ENCODE data around the gene FGF7. TPM values are rescaled to one million over a fixed set of nuclear protein-coding genes. Genes with fewer than 3 reads are reported as not detected.

The FGF7 gene
- total and polyA plus RNA-seq, 2 donors from 2014 or later = 3.8 to 23.8 TPM

DNA sequence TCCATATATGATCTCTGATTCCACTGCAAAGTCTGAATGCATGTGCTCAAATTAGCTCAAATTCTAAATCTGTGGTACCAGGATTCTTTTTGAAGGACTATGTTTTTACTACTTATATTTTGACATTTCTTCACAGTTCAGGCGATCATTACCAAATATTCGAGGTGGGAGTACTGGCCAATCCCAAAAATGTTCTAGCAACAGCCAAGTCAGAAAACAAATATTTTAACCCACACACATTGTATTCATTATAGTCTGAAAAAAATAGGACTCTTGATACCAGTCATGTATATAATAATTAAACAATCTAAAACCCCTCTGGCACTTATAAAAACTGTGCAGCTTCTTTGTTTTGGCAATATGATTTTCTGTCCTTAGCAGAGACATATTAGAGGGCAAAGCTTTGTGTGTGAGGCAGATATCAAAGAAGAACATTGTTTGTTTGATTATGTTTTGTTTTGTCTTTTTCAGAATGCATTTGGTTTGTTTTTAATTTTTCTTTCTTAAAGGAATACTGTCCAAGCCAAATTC lies 37.4 kb downstream of the FGF7 start:
- H3K36me3 ChIP-seq (ENCODE audit: control insufficient read depth in 2 of 3, insufficient read depth in 3 of 3, low read length in 3 of 3) = no peaks in the 10 kb centered on the region
- intact Hi-C loops (cut with DNase I) = no loop called here
- DNase-seq = no peak
- H3K4me3 ChIP-seq (ENCODE audit: low read length in 3 of 3) = no peak overlapping the region
- H3K27ac ChIP-seq (ENCODE audit: low read depth in 2 of 2, low read length in 2 of 2) = no peak overlapping the region
- no peak for FAIRE-seq
- no peaks in the 10 kb centered on the region for H3K27me3 ChIP-seq (ENCODE audit: control insufficient read depth, insufficient read depth, low read length)
- no peaks in the 10 kb centered on the region for H3K9me3 ChIP-seq (ENCODE audit: control insufficient read depth in 2 of 3, insufficient read depth in 1 of 3, low read length in 3 of 3)
- no peak overlapping the region for H3K9ac ChIP-seq (ENCODE audit: low read length in 3 of 3)
- no peaks in the 10 kb centered on the region for H3K4me1 ChIP-seq (ENCODE audit: control insufficient read depth in 2 of 3, insufficient read depth in 2 of 3, low read depth in 1 of 3, low read length in 3 of 3)
- TF ChIP-seq, protein P1, sequence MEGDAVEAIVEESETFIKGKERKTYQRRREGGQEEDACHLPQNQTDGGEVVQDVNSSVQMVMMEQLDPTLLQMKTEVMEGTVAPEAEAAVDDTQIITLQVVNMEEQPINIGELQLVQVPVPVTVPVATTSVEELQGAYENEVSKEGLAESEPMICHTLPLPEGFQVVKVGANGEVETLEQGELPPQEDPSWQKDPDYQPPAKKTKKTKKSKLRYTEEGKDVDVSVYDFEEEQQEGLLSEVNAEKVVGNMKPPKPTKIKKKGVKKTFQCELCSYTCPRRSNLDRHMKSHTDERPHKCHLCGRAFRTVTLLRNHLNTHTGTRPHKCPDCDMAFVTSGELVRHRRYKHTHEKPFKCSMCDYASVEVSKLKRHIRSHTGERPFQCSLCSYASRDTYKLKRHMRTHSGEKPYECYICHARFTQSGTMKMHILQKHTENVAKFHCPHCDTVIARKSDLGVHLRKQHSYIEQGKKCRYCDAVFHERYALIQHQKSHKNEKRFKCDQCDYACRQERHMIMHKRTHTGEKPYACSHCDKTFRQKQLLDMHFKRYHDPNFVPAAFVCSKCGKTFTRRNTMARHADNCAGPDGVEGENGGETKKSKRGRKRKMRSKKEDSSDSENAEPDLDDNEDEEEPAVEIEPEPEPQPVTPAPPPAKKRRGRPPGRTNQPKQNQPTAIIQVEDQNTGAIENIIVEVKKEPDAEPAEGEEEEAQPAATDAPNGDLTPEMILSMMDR (IDR thresholded peaks at IDR 0.05; ENCODE audit: borderline replicate concordance, extremely low read depth, insufficient read depth) = no peak

GRCh38 chr15:49462232-49462844 lies 39.3 kb downstream of the FGF7 start:
- H3K4me3 ChIP-seq (ENCODE audit: low read length in 3 of 3) = no peak overlapping the region
- H3K36me3 ChIP-seq (ENCODE audit: control insufficient read depth in 2 of 3, insufficient read depth in 3 of 3, low read length in 3 of 3) = no peaks in the 10 kb centered on the region
- H3K9ac ChIP-seq (ENCODE audit: low read length in 3 of 3) = no peak overlapping the region
- TF ChIP-seq, protein P1 (IDR thresholded peaks at IDR 0.05; ENCODE audit: borderline replicate concordance, extremely low read depth, insufficient read depth) = no peak
- DNase-seq (no peak), FAIRE-seq (peak; percentile 21)
- no peaks in the 10 kb centered on the region for H3K27me3 ChIP-seq (ENCODE audit: control insufficient read depth, insufficient read depth, low read length)
- no peaks in the 10 kb centered on the region for H3K4me1 ChIP-seq (ENCODE audit: control insufficient read depth in 2 of 3, insufficient read depth in 2 of 3, low read depth in 1 of 3, low read length in 3 of 3)
- no peaks in the 10 kb centered on the region for H3K9me3 ChIP-seq (ENCODE audit: control insufficient read depth in 2 of 3, insufficient read depth in 1 of 3, low read length in 3 of 3)
- H3K27ac ChIP-seq (ENCODE audit: low read depth in 2 of 2, low read length in 2 of 2) = no peak overlapping the region
- intact Hi-C loops (cut with DNase I) = no loop called here

- Histone ChIP-seq H3K9ac (ENCODE audit: low read length in 3 of 3) (no peak overlapping the region), H3K36me3 (ENCODE audit: control insufficient read depth in 2 of 3, insufficient read depth in 3 of 3, low read length in 3 of 3) (no peaks in the 10 kb centered on the region), H3K4me3 (ENCODE audit: low read length in 3 of 3) (no peak overlapping the region), H3K9me3 (ENCODE audit: control insufficient read depth in 2 of 3, insufficient read depth in 1 of 3, low read length in 3 of 3) (no peaks in the 10 kb centered on the region), H3K27ac (ENCODE audit: low read depth in 2 of 2, low read length in 2 of 2) (no peak overlapping the region), H3K27me3 (ENCODE audit: control insufficient read depth, insufficient read depth, low read length) (no peaks in the 10 kb centered on the region), H3K4me1 (ENCODE audit: control insufficient read depth in 2 of 3, insufficient read depth in 2 of 3, low read depth in 1 of 3, low read length in 3 of 3) (no peaks in the 10 kb centered on the region)
- FAIRE-seq (no peak), DNase-seq (no peak)
- intact Hi-C loops (cut with DNase I) = no loop called here
- TF ChIP-seq, protein P1 (IDR thresholded peaks at IDR 0.05; ENCODE audit: borderline replicate concordance, extremely low read depth, insufficient read depth) = no peak
Measured at GRCh38 chr15:49464522-49464921, 41.5 kb downstream of the FGF7 start.

All from kidney (tissue), 14 donors.